Common myeloid progenitor, CD34-positive (primary cell): ENCODE results near the gene RAB10.
"Not testable (repeated sequence)": the region's sequence is repeated elsewhere in the genome, so short reads cannot be mapped to it uniquely, and the experiment has no call there.

ENCODE experiments used
- CTCF ChIA-PET: fragments of 350-600 bp; sonication (Branson Sonifier 250); formaldehyde crosslinking; loops from one replicate; lab custom pipeline; 2021; ENCODE audit warnings: antibody characterized with exemption; lab: Charles Lee
- POLR2A ChIA-PET: fragments of 350-600 bp; sonication (Branson Sonifier 250); formaldehyde crosslinking; loops from one replicate; lab custom pipeline; 2021; ENCODE audit warnings: antibody characterized with exemption; lab: Charles Lee
- DNase-seq, 3 donors: peaks; one replicate each; pipeline versions ENCODE4 v3.0.0 to v3.0.0-alpha.2; 2013
- H3K27ac ChIP-seq, 2 experiments: 1 replicate in 1 of 2; 2 replicates in 1 of 2; pipeline ENCODE4 v1.7.0; 2013; ENCODE audit warnings: inconsistent platforms in 2 of 2, low read length in 2 of 2, mild to moderate bottlenecking in 2 of 2, low read depth in 1 of 2, moderate library complexity in 1 of 2; ENCODE audit not compliant: severe bottlenecking in 2 of 2, insufficient read depth in 1 of 2, poor library complexity in 1 of 2
- H3K27me3 ChIP-seq, 5 experiments: replicated peaks in 2 of 5; 1 replicate in 3 of 5; 2 replicates in 2 of 5; pipeline versions ENCODE4 v1.6.1 to v1.7.0; 2013; ENCODE audit warnings: low read length in 4 of 5, mild to moderate bottlenecking in 2 of 5, moderate library complexity in 2 of 5, inconsistent platforms in 1 of 5; ENCODE audit not compliant: insufficient read depth in 5 of 5, control insufficient read depth in 4 of 5
- H3K36me3 ChIP-seq, 4 experiments: 1 replicate in 2 of 4; 2 replicates in 2 of 4; pipeline versions ENCODE4 v1.6.1 to v1.7.0; 2013; ENCODE audit warnings: low read length in 3 of 4, control low read depth in 1 of 4, mild to moderate bottlenecking in 1 of 4; ENCODE audit not compliant: control insufficient read depth in 4 of 4, insufficient read depth in 4 of 4
- H3K4me1 ChIP-seq, 4 experiments: 1 replicate in 3 of 4; 2 replicates in 1 of 4; pipeline versions ENCODE4 v1.6.1 to v1.7.1; 2013; ENCODE audit warnings: low read length in 3 of 4, mild to moderate bottlenecking in 3 of 4, control low read depth in 1 of 4, inconsistent platforms in 1 of 4, moderate library complexity in 1 of 4; ENCODE audit not compliant: control insufficient read depth in 4 of 4, insufficient read depth in 4 of 4; ENCODE audit errors: control extremely low read depth in 1 of 4
- H3K4me3 ChIP-seq, 7 experiments: 1 replicate in 4 of 7; 2 replicates in 3 of 7; pipeline versions ENCODE4 v1.5.1 to v1.7.0; 2013; ENCODE audit warnings: mild to moderate bottlenecking in 7 of 7, low read length in 6 of 7, moderate library complexity in 6 of 7, inconsistent platforms in 2 of 7, low read depth in 2 of 7, control low read depth in 1 of 7; ENCODE audit not compliant: insufficient read depth in 4 of 7, control insufficient read depth in 1 of 7; ENCODE audit errors: extremely low read depth in 1 of 7
- H3K9me3 ChIP-seq, 5 experiments: 1 replicate in 4 of 5; 2 replicates in 1 of 5; pipeline versions ENCODE4 v1.6.1 to v1.7.1; 2013; ENCODE audit warnings: low read length in 4 of 5, mild to moderate bottlenecking in 2 of 5, inconsistent platforms in 1 of 5, low read depth in 1 of 5, moderate library complexity in 1 of 5; ENCODE audit not compliant: control insufficient read depth in 4 of 5, insufficient read depth in 2 of 5; ENCODE audit errors: control extremely low read depth in 1 of 5
- WGBS: methylation state at CpG from one replicate; pipeline ENCODE4 v1.1.5; 2013; ENCODE audit not compliant: insufficient coverage; 5-methylcytosine and 5-hydroxymethylcytosine counted together

The RAB10 gene

DNA sequence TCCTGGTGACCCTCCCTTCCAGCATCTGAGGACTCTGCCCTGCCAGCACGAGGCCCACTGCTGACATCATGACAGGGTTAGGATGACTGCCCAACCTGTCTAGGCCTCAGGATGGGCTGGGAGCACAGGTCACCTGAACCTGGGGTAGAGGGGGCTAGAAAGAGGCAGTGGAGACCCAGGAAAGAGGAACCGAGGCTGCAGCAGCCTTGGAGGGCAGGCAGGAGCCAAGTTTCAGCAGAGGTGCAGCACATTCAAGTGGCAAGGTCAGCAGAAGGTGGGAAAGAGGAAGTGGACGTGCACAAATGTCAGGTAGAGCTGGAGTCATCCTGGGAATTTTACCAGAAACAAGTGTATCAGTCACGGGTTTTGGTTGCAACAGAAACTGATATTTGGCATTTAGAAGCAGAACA, 13.6 kb upstream of the RAB10 start:
- ChIA-PET CTCF (interaction anchor here (0.6 to 1.4 kb wide), 3 partner anchors 9 to 23 kb away, joined by 3 to 7 read pairs (median 3); no protein-coding TSS in a partner anchor), POLR2A (interaction anchor here (0.7 kb wide), 1 partner anchor 13 kb away, joined by 3 read pairs; no protein-coding TSS in a partner anchor)
- H3K27me3 ChIP-seq = no peaks in the 10 kb centered on the region
- 96% methylated on average over 3 of the region's 4 CpGs for WGBS
- H3K4me3 ChIP-seq = no peak overlapping the region
- H3K4me1 ChIP-seq = peaks cover 0 to 13% (median 6%) of the 10 kb centered on the region in 4 experiments
- no peaks in the 10 kb centered on the region for H3K9me3 ChIP-seq
- H3K36me3 ChIP-seq = no peaks in the 10 kb centered on the region
- no peak for DNase-seq
- no peak overlapping the region for H3K27ac ChIP-seq

DNA sequence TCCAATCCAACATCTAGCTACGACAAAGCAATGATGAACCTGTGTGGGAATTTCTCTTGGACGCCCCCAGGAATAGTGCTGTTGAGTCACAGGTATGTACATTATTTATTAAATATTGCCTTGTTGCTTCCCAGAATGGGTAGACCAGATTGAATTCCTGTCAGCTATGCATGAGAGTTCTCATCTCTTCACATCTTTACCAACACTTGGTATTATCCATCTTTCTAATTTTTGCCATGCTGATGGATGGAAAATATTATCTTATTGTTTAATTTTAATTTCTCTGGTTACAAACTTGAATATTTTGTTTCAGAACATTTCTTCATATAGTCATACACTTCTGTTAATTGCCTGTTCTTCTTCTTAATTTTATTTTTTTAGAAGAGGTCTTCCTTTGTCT, 9.6 kb upstream of the RAB10 start:
- WGBS = no CpG with 5 or more reads among the region's 2 CpGs
- Histone ChIP-seq H3K9me3 (no peaks in the 10 kb centered on the region), H3K36me3 (no peaks in the 10 kb centered on the region), H3K27ac (no peak overlapping the region), H3K27me3 (no peaks in the 10 kb centered on the region), H3K4me3 (no peak overlapping the region), H3K4me1 (peaks cover 0 to 12% (median 10%) of the 10 kb centered on the region in 4 experiments)
- no peak for DNase-seq
- POLR2A ChIA-PET = no interaction called here
- CTCF ChIA-PET = interaction anchor here (0.9 to 1.3 kb wide), 3 partner anchors 8 to 16 kb away, joined by 3 read pairs; no protein-coding TSS in a partner anchor

DNA sequence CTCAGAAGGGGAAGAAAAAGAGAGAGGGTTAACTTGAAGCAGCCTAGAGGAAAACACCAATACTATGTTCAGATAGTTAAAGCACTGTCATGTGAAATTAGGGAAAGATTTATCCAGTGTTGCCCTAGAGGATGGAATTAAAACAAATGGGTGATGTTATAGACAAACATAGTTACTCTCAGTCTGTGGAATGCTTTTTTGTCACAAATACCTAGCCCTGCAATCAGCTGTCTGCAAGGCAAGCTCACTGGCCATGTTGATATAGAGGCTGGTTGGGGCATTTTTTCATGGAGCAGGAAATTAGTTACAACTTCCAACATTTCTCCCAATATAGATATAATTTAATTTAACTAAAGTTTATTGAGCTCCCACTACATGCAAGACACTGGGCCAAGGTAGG, 8.4 kb upstream of the RAB10 start:
- no peak overlapping the region for H3K27ac ChIP-seq
- POLR2A ChIA-PET = interaction anchor here (0.7 kb wide), 1 partner anchor 116 kb away, joined by 4 read pairs; no protein-coding TSS in a partner anchor
- H3K4me3 ChIP-seq = no peak overlapping the region
- H3K4me1 ChIP-seq = peaks cover 0 to 12% (median 10%) of the 10 kb centered on the region in 4 experiments
- no peaks in the 10 kb centered on the region for H3K9me3 ChIP-seq
- no peaks in the 10 kb centered on the region for H3K27me3 ChIP-seq
- CTCF ChIA-PET = interaction anchor here (1.0 to 1.5 kb wide), 2 partner anchors 17 to 33 kb away, joined by 3 read pairs; no protein-coding TSS in a partner anchor
- no peaks in the 10 kb centered on the region for H3K36me3 ChIP-seq
- no peak for DNase-seq

DNA sequence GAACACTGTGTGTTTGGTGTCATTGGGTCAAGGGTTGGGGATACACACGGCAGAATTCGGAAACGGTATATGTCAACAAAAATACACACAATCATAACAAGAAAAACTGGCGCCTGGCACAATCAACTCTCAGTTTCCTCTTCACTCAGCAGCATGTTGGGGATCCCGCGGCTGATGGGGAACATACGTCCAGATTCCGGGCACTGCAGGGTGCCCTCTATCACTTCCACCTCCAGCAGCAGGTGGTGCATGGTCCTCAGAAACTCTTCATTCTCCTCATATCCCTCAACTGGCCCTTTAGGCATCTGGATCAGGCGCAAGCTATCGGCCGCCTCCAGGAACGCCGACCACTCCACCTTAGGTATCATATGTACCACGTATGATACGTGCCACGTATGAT, 5.8 kb upstream of the RAB10 start:
- H3K4me3 ChIP-seq, H3K9me3 ChIP-seq, DNase-seq, H3K27me3 ChIP-seq, H3K36me3 ChIP-seq, H3K27ac ChIP-seq, POLR2A ChIA-PET: not testable (repeated sequence)
- WGBS = 96% methylated on average over 10 of the region's 16 CpGs
- peaks cover 0 to 19% (median 18%) of the 10 kb centered on the region in 4 experiments for H3K4me1 ChIP-seq
- CTCF ChIA-PET = interaction anchor here (0.9 to 1.9 kb wide), 3 partner anchors 25 to 56 kb away, joined by 3 to 4 read pairs (median 3); no protein-coding TSS in a partner anchor

DNA sequence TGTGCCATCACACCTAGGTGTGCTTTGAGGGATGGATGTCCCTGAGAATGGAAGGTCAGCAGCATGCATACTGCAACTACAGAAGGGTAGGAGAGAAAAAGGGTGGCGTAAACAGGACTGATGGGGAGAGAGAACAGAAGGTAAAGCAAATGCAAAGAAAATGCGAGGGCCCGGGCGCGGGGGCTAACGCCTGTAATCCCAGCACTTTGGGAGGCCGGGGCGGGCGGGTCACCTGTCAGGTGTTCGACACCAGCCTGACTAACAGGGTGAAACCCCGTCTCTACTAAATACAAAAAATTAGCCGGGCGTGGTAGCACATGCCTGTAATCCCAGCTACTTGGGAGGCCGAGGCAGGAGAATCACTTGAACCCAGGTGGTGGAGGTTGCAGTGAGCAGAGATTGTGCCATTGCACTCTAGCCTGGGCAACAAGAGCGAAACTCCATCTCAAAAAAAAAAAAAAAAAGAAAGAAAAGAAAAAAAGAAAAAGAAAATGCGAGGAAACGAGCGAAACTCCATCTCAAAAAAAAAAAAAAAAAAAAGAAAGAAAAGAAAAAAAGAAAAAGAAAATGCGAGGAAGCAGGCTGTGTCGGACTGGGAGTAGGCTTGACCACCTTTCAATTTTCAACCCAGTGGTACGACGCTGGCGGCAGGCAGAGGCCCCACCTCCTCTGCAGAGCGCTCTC, 1.2 kb upstream of the RAB10 start:
- DNase-seq, H3K36me3 ChIP-seq, H3K27me3 ChIP-seq, H3K9me3 ChIP-seq: not testable (repeated sequence)
- H3K27ac ChIP-seq = peak overlapping the region; percentile 70 to 89
- H3K4me3 ChIP-seq = peak overlapping the region; percentile 69 to 100 (median 92)
- ChIA-PET CTCF (interaction anchor here (0.9 to 1.2 kb wide), 3 partner anchors 12 to 112 kb away, joined by 3 to 7 read pairs (median 3); no protein-coding TSS in a partner anchor), POLR2A (interaction anchor here (0.6 to 1.1 kb wide), 4 partner anchors 12 to 24 kb away, joined by 3 to 4 read pairs (median 3); no protein-coding TSS in a partner anchor)
- H3K4me1 ChIP-seq = peaks cover 8 to 32% (median 29%) of the 10 kb centered on the region in 4 experiments
- 38% methylated on average over 16 of the region's 24 CpGs for WGBS

DNA sequence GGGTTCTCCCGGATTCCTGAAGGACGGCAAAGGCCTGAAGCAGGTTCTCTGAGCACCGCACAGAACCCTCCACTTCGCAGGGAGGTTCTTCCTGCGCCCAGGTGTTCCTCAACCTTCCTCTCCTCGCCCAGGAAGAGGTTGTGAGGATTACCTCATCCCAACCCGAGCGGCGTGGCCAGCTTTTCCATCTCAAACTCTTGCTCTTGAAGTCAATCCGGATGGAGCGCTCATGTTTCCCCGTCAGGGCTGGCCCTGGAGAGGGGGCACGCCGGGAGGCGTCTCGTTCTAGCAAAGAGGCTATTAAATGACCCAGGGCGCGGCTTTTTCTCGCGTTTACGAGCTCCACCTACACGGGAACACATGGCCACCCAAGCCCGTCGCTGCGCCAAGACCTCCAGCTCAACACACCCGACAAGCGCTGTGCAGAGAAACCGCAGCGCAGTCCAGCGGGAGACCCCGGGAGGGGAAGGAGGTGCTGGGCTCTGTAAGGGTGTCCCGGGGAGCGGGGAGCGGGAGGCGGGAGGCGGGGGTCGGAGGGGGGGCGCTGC, 540 bp upstream of the RAB10 start:
- peaks cover 8 to 32% (median 29%) of the 10 kb centered on the region in 4 experiments for H3K4me1 ChIP-seq
- POLR2A ChIA-PET = interaction anchor here (0.6 to 1.1 kb wide), 3 partner anchors 12 to 15 kb away, joined by 3 read pairs; no protein-coding TSS in a partner anchor
- peak in 2 of 3 donors; percentile 81 to 88 for DNase-seq

More for the DNA sequence above, 540 bp upstream of the RAB10 start:
- Histone ChIP-seq H3K27me3 (no peaks in the 10 kb centered on the region), H3K27ac (peak overlapping the region; percentile 70 to 89), H3K4me3 (peak overlapping the region; percentile 69 to 100 (median 92)), H3K9me3 (no peaks in the 10 kb centered on the region), H3K36me3 (peaks cover 0 to 3% (median 3%) of the 10 kb centered on the region in 4 experiments)
- WGBS = 0% methylated on average over 34 of the region's 38 CpGs
- CTCF ChIA-PET = interaction anchor here (1.1 to 1.5 kb wide), 4 partner anchors 33 to 111 kb away, joined by 3 to 4 read pairs (median 3); no protein-coding TSS in a partner anchor
